Measurements from ENCODE around the gene SF3A2.

DNA sequence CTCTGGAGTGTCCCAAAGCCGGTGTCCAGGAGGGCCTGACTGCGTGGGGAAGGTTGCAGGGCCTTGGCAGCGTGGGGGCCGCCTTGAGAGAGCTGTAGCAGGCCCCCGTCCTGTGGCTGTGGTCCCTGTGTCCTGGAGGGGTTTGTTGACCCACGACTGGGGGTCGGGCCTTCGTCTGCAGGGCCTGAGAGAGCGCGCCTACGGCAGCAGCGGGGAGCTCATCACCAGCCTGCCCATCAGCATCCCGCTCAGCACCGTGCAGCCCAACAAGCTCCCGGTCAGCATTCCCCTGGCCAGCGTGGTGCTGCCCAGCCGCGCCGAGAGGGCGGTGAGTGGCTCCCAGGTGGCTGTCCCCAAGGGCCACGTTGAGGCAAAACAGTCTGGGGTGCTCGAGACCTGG lies 19.0 kb upstream of the SF3A2 start:
- TF ChIP-seq POLR2A (IDR thresholded peaks at IDR 0.05; ENCODE audit: low read depth, low read length) (no peak), POLR2AphosphoS5 (IDR thresholded peaks at IDR 0.05; ENCODE audit: low read depth, low read length) (no peak), POU2F2 (IDR thresholded peaks at IDR 0.05; ENCODE audit: low read depth, low read length) (no peak)

Data from GM12891 (cell line).